Mucosa of rectum (tissue), 2 donors: ENCODE measurements around the gene ADCY5.
A peak's percentile ranks its signal among the peaks of the same experiment; 100 is the strongest.

ENCODE experiments used
- H3K27ac ChIP-seq, 2 donors: one replicate each; pipeline ENCODE4 v1.7.0; 2013; ENCODE audit warnings: inconsistent platforms in 2 of 2, low read depth in 2 of 2, low read length in 2 of 2
- H3K27me3 ChIP-seq, 2 donors: one replicate each; pipeline ENCODE4 v1.7.0; 2013; ENCODE audit warnings: low read length in 2 of 2; ENCODE audit not compliant: control insufficient read depth in 2 of 2, insufficient read depth in 2 of 2
- H3K36me3 ChIP-seq, 2 donors: one replicate each; pipeline ENCODE4 v1.7.0; 2013; ENCODE audit warnings: low read length in 2 of 2; ENCODE audit not compliant: control insufficient read depth in 2 of 2, insufficient read depth in 2 of 2
- H3K4me1 ChIP-seq, 2 donors: one replicate each; pipeline ENCODE4 v1.7.0; 2013; ENCODE audit warnings: low read length in 2 of 2, mild to moderate bottlenecking in 1 of 2; ENCODE audit not compliant: control insufficient read depth in 2 of 2, insufficient read depth in 2 of 2
- H3K4me3 ChIP-seq, 2 donors: one replicate each; pipeline ENCODE4 v1.7.0; 2013; ENCODE audit warnings: low read length in 2 of 2
- H3K9ac ChIP-seq, 2 donors: one replicate each; pipeline ENCODE4 v1.7.0; 2013; ENCODE audit warnings: low read length in 2 of 2, low read depth in 1 of 2, mild to moderate bottlenecking in 1 of 2
- H3K9me3 ChIP-seq, 2 donors: one replicate each; pipeline ENCODE4 v1.7.0; 2013; ENCODE audit warnings: low read length in 2 of 2; ENCODE audit not compliant: control insufficient read depth in 2 of 2
- donor health status: healthy.
- donor health status: Normal muscosa, but diverticular disease.

ADCY5 gene

DNA sequence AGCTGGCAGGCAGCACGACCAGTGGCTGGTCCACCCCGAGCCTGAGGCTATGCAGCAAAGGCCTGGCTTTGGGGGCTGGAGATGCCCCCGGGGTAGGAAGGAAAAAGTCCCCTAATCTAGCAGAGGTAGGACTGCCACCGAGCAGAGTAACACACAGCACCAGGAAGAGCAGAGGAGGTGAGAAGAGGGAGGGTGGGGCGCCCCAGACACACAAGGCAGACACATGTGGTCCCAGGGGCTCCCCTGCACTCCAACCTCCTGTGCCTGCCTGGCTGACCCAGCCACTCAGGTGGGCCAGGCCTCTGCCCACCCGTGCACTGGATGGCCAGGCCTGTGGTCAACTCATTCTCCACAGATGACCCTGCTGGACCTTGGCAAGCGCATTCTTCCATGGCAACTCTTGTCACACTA is 112.4 kb downstream of the ADCY5 start:
- H3K27ac ChIP-seq = no peak overlapping the region
- H3K4me1 ChIP-seq = peaks cover 0 to 6% of the 10 kb centered on the region in 2 donors

DNA sequence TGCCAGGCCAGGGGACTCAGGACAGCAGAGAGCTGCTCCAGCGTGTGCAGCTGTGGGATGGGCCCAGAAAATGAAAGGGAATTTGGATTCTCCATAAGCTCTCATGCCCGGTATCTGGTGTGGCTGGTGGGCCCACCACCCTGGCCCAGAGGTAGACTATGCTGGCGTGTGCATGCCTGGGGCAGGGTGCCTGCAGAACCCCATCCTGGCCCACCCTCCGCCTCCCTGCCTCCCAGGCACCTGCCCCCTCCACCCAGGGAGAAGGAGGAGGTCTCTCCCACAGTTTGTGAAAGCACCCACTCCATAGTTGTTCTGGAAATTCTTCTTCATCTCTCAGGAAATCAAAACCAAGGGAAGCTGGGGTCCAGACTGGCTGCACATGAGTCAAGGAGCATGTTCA is 112.9 kb downstream of the ADCY5 start:
- Histone ChIP-seq H3K9me3 (no peaks in the 10 kb centered on the region), H3K27ac (no peak overlapping the region), H3K36me3 (no peaks in the 10 kb centered on the region), H3K4me1 (peaks cover 0 to 6% of the 10 kb centered on the region in 2 donors), H3K27me3 (no peaks in the 10 kb centered on the region), H3K9ac (no peak overlapping the region), H3K4me3 (no peak overlapping the region)

More for the DNA sequence above, 112.4 kb downstream of the ADCY5 start:
- H3K9me3 ChIP-seq = no peaks in the 10 kb centered on the region
- H3K4me3 ChIP-seq = no peak overlapping the region
- H3K9ac ChIP-seq = no peak overlapping the region
- no peaks in the 10 kb centered on the region for H3K27me3 ChIP-seq
- H3K36me3 ChIP-seq = no peaks in the 10 kb centered on the region

DNA sequence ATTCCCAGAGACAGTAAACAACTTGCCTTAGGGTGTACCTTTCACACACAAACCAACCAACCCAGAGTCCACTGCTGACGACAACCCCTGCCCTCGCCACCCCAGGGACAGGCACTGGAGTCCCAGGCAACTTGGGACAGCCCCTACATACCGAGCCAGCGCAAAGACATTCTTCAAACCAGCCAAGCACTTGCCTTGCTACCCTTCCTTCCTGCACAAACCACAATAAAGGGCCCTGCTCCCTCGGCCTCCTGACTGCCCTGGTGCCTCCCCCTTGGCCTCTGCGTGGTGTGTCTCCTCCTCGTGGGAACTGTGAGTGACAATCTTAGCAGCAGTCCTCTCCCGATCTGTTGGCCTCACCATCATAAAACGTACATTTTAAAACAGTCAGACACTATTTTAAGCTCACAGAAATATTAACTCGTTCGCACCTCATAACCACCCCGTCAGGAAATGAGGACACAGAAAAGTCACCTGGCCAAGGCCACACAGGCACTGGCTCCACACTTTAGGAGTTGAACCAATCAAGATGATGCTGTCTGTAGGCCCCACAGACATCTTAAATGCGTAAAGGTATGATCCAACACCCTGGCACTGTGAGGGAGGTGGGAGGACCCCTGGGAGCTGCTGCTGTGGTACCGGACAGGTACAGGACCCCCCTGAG is 113.8 kb downstream of the ADCY5 start:
- Histone ChIP-seq H3K27me3 (no peaks in the 10 kb centered on the region), H3K4me3 (no peak overlapping the region), H3K27ac (no peak overlapping the region), H3K4me1 (peaks cover 0 to 6% of the 10 kb centered on the region in 2 donors), H3K9me3 (no peaks in the 10 kb centered on the region), H3K36me3 (no peaks in the 10 kb centered on the region), H3K9ac (no peak overlapping the region)

DNA sequence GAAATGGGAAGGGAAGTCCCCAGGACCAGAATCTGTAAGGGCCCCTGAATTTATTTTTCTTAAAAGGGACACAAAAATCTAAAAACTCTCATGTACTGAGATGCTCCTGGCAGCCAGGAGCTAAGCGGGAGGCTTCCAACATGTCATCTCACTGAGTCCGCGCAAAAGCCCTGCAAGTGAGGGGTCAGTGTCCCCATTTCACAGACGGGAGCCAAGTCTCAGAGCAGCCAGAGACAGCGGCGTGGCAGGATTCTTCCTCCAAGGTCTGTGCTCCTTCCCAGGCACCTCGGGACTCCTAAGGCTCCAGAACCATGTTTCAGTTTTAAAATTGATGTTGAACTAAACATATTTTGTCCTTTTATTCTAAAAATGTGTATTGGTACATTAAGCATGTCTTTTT is 114.8 kb downstream of the ADCY5 start:
- Histone ChIP-seq H3K27me3 (no peaks in the 10 kb centered on the region), H3K4me1 (peaks cover 0 to 6% of the 10 kb centered on the region in 2 donors), H3K27ac (no peak overlapping the region), H3K9me3 (no peaks in the 10 kb centered on the region), H3K9ac (no peak overlapping the region), H3K4me3 (no peak overlapping the region), H3K36me3 (no peaks in the 10 kb centered on the region)

DNA sequence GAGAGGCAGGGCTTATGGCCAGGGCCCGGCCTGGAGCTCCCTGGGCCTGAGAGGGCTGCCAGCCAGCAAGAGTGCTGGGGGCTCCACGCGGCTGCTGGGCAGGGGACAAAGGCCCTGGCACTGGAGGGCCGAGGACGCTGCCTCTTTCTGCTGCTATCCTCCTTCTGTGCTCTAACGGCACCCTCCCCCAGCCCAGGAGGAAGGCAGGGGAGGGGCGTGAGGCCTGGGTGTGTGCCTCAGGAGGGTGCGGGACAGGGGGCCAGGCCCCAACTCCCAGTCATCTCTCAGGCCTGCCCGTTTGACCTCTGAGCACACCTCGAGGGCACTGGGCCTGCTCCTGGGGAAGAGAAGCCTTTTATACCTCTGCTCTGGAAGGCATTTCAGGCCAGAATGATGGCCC is 115.5 kb downstream of the ADCY5 start:
- Histone ChIP-seq H3K4me1 (peaks cover 0 to 3% of the 10 kb centered on the region in 2 donors), H3K27me3 (no peaks in the 10 kb centered on the region), H3K4me3 (no peak overlapping the region), H3K27ac (peak overlapping the region in 1 of 2 donors; percentile 6), H3K9me3 (no peaks in the 10 kb centered on the region), H3K36me3 (no peaks in the 10 kb centered on the region), H3K9ac (no peak overlapping the region)

DNA sequence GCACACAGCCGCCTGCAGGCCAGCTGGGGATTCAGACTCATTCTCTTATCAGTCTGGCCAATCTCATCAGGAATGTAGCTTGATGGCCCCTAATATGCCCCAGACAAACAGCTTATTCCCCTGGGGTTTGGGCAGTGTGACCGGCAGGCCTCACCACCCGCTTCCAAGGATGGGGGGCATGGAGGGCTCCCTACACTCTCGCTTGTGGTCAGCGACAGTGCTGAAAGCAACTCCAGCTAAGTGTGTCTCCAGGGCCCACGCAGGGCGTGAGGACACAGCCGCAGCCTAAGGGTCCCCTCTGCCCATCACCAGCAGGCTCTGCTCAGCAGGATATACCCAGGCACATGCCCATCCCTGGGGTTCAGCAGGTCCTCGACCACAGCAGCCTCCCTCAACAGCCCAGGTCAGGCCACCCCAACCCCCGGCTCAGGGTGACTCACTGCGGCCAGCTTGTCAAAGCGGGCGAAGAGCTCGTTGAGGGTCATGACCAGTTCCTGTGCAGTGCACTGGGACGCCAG is 116.7 kb downstream of the ADCY5 start:
- Histone ChIP-seq H3K4me3 (no peak overlapping the region), H3K27ac (no peak overlapping the region), H3K27me3 (no peaks in the 10 kb centered on the region), H3K9me3 (no peaks in the 10 kb centered on the region), H3K9ac (no peak overlapping the region), H3K4me1 (no peaks in the 10 kb centered on the region), H3K36me3 (no peaks in the 10 kb centered on the region)

DNA sequence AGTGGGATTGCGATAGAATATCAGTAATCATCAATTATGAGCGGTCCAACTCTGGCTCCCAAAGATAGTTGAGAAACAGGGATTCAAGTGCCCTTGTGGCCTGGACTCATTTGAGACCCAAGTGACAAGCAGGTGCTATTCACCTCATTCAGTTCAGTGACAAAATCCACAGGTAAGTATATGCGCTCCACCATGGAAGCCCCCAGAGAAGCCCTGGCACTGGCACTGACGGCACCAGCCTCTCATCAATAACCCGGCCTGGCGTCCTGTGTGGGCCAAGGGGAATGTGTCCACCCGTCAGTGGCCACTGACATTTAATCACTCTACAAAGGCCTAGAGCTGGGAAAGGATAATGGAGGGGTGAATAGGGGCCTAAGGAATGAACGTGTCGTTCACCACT is 117.2 kb downstream of the ADCY5 start:
- H3K4me1 ChIP-seq = no peaks in the 10 kb centered on the region
- H3K27ac ChIP-seq = peak overlapping the region in 1 of 2 donors; percentile 35
- no peaks in the 10 kb centered on the region for H3K27me3 ChIP-seq
- H3K9ac ChIP-seq = no peak overlapping the region
- H3K9me3 ChIP-seq = no peaks in the 10 kb centered on the region
- no peak overlapping the region for H3K4me3 ChIP-seq
- no peaks in the 10 kb centered on the region for H3K36me3 ChIP-seq

DNA sequence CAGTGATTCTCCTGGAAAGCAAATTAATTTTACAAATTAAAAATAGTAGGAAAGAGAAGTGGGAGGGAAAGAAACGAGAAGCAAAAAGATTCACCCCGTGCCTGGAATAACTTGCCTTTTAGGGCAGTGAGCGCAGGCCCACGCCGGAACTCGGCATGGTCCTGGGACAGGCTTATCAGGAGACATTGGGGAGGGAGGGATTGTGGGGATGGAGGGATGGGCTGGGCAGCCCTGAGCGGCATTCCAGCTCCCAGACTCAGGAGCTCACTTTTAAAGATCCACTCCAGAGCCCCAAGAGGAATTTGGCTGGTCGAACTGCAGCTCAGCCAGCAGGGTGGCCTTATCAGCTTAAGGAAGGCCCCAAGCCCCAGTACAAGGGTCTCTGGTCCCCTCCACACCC is 117.9 kb downstream of the ADCY5 start:
- Histone ChIP-seq H3K27ac (peak overlapping the region in 1 of 2 donors; percentile 35), H3K4me3 (no peak overlapping the region), H3K4me1 (no peaks in the 10 kb centered on the region), H3K36me3 (no peaks in the 10 kb centered on the region), H3K9me3 (no peaks in the 10 kb centered on the region), H3K9ac (no peak overlapping the region), H3K27me3 (no peaks in the 10 kb centered on the region)

DNA sequence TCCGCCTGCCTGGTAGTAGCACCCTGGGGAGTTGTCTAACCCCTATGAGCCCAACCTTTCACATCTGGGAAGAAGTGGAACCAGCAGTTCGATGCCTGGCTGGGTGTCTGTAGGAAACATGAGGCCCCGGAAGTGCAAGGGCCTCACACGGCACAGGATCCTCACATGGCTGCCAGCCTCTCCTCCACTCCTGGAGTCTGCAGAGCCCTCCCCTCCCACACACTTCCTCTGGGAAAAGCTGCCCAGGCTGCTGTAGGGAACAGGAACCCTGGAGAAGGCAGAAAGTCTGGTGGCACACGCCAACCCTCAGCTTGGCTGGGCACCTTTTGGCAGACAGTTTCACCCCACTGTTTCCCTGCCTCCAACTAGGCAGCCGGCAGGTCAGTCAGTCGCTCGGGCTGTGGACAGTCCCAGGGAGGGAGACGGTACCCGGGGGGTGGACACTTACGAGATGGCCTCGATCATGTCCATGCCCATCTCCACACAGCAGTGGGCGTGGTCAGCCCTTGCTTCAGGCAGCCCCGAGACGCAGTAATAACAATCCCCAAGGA is 118.4 kb downstream of the ADCY5 start:
- H3K9ac ChIP-seq = no peak overlapping the region
- H3K4me1 ChIP-seq = no peaks in the 10 kb centered on the region
- no peak overlapping the region for H3K4me3 ChIP-seq
- H3K27ac ChIP-seq = peak overlapping the region in 1 of 2 donors; percentile 23
- H3K27me3 ChIP-seq = no peaks in the 10 kb centered on the region
- no peaks in the 10 kb centered on the region for H3K9me3 ChIP-seq
- H3K36me3 ChIP-seq = no peaks in the 10 kb centered on the region

DNA sequence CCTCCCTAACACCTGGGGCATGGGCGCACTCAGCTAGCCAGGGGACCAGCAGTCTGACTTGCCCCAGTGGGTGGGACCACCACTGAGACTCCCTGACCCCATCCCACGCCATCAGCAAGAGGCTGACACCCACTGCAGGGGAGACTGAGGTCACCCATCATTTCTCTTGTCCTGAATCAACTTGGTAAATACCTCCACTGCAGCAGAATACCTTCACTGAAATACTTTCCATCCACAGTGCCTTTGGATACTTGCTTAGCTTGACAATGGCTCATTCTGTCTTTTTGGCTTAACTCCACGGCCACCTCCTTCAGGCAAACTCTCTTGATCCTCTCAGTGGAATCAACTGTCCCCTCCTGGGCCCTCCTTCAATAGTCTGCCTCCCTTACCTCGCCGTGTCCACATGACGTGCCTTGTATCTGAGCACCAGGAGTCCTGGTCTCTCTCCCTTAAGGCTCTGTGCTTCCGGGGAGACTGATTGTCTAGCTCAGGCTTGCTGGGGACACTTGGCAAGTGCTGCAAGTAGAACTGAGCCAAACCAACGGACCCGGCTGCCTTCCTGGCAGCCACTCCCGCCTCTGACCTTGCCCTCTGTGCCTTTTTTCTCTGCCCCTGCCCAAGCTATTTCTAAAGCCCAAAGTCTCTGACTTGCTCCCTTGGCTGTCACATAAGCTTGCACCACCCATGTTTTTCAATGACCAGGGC is 119.1 kb downstream of the ADCY5 start:
- H3K4me1 ChIP-seq = no peaks in the 10 kb centered on the region
- no peaks in the 10 kb centered on the region for H3K27me3 ChIP-seq
- H3K36me3 ChIP-seq = no peaks in the 10 kb centered on the region
- H3K27ac ChIP-seq = no peak overlapping the region
- no peak overlapping the region for H3K9ac ChIP-seq
- no peaks in the 10 kb centered on the region for H3K9me3 ChIP-seq
- no peak overlapping the region for H3K4me3 ChIP-seq
